ENCODE measurements around the gene TFB2M.

- TF ChIP-seq, protein P1, sequence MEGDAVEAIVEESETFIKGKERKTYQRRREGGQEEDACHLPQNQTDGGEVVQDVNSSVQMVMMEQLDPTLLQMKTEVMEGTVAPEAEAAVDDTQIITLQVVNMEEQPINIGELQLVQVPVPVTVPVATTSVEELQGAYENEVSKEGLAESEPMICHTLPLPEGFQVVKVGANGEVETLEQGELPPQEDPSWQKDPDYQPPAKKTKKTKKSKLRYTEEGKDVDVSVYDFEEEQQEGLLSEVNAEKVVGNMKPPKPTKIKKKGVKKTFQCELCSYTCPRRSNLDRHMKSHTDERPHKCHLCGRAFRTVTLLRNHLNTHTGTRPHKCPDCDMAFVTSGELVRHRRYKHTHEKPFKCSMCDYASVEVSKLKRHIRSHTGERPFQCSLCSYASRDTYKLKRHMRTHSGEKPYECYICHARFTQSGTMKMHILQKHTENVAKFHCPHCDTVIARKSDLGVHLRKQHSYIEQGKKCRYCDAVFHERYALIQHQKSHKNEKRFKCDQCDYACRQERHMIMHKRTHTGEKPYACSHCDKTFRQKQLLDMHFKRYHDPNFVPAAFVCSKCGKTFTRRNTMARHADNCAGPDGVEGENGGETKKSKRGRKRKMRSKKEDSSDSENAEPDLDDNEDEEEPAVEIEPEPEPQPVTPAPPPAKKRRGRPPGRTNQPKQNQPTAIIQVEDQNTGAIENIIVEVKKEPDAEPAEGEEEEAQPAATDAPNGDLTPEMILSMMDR (conservative IDR thresholded peaks at IDR 0.05; ENCODE audit: low read length), result no peak
- TF ChIP-seq EZH2phosphoT487 (IDR thresholded peaks at IDR 0.05; ENCODE audit: borderline replicate concordance, low read depth, low read length), result no peak
Observed at GRCh38 chr1:246600579-246600978, 34.5 kb upstream of the TFB2M start.

All from OCI-LY7 (cell line).